Measurements from ENCODE around the gene PRX.

Gene PRX

DNA sequence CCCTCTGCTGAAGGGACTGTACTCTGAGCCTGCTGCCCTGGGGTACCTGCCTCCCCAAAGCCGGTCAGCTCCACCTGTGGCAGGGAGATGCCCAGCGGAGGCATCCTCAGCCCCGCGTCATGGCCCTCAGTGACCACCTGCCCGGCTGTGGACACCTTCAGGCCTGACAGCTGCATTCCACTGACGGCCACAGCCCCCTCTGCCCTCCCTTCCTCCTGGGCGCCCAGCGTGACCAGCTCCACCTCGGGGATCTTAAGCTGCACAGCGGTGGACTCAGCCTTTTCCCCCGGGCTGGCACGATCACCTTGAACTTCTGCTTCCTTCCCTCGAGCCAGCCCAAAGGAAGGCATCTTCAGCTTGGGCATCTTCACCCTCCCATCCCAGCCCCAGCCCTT, 18.4 kb downstream of the PRX start:
- TF ChIP-seq, protein P1, sequence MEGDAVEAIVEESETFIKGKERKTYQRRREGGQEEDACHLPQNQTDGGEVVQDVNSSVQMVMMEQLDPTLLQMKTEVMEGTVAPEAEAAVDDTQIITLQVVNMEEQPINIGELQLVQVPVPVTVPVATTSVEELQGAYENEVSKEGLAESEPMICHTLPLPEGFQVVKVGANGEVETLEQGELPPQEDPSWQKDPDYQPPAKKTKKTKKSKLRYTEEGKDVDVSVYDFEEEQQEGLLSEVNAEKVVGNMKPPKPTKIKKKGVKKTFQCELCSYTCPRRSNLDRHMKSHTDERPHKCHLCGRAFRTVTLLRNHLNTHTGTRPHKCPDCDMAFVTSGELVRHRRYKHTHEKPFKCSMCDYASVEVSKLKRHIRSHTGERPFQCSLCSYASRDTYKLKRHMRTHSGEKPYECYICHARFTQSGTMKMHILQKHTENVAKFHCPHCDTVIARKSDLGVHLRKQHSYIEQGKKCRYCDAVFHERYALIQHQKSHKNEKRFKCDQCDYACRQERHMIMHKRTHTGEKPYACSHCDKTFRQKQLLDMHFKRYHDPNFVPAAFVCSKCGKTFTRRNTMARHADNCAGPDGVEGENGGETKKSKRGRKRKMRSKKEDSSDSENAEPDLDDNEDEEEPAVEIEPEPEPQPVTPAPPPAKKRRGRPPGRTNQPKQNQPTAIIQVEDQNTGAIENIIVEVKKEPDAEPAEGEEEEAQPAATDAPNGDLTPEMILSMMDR (conservative IDR thresholded peaks at IDR 0.05; ENCODE audit: low read length): no peak
- TF ChIP-seq EZH2phosphoT487 (IDR thresholded peaks at IDR 0.05; ENCODE audit: borderline replicate concordance): no peak
- Histone ChIP-seq H3K79me2 (ENCODE audit: insufficient read depth, low read length) (no peaks in the 10 kb centered on the region), H3F3A (ENCODE audit: low read depth) (no peaks in the 10 kb centered on the region), H3K4me2 (ENCODE audit: low read depth, low read length, poor library complexity, severe bottlenecking) (no peak overlapping the region), H2AFZ (ENCODE audit: low read length) (no peak overlapping the region), H4K20me1 (ENCODE audit: insufficient read depth, low read length, poor library complexity, severe bottlenecking) (no peaks in the 10 kb centered on the region), H3K9me2 (replicated peaks; ENCODE audit: low read depth, low read length) (no peaks in the 10 kb centered on the region), H3K9ac (ENCODE audit: low read depth, low read length, poor library complexity, severe bottlenecking) (no peak overlapping the region), H3K36me3 (ENCODE audit: insufficient read depth, low read length) (no peaks in the 10 kb centered on the region), H3K4me3 (ENCODE audit: low read length, poor library complexity, severe bottlenecking) (no peak overlapping the region), H3K9me3 (ENCODE audit: insufficient read depth, low read depth, low read length) (no peaks in the 10 kb centered on the region), H3K4me1 (ENCODE audit: insufficient read depth, low read length, poor library complexity, severe bottlenecking) (no peaks in the 10 kb centered on the region), H3K27me3 (ENCODE audit: insufficient read depth, low read length, poor library complexity, severe bottlenecking) (no peaks in the 10 kb centered on the region)

DNA sequence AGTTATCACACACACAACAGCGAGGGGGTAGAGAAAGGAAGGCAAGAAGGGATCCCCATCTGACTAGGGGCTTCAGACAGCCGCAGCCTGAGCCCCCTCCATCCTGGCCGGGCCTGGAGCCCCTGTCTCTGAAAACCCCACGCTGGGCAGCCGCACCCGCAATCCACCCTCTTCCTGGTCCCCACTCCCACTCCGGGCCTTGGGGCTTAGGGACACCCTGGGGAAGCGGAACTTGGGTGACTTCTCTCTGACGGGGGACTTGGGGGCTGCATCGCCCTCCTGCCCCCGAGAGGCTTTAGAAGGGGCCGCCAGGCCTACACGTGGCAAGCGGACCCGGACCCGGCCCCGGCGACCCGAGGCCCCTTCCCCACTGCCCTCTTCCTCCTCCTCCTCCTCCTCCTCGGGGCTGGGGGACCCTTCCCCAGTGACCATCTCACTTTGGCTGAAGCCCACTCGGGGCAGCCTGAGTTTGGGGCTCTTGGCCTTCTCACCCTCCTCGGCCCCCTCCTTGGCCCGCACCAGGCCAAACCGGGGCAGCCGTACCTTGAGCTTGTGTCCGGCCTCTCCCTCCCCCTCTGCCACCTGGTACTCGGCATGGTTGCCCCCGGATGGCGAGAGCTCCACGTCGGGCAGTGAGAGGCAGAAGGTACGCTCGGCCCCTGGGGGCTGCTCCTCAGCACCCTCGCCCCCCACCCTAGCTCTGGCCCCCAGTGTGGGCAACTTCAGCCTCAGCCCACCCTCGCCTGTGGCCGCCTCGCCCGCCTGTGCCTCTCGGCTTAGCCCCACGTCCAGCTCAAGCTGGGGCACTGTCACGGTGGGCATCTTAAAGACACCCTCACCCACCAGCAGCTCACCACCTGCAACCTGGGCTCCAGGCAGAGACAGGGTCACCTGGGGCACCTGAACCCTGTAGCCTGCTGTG, 19.0 kb downstream of the PRX start:
- Histone ChIP-seq H3K27me3 (ENCODE audit: insufficient read depth, low read length, poor library complexity, severe bottlenecking) (no peaks in the 10 kb centered on the region), H3K9ac (ENCODE audit: low read depth, low read length, poor library complexity, severe bottlenecking) (no peak overlapping the region), H3K4me1 (ENCODE audit: insufficient read depth, low read length, poor library complexity, severe bottlenecking) (no peaks in the 10 kb centered on the region), H3K79me2 (ENCODE audit: insufficient read depth, low read length) (no peaks in the 10 kb centered on the region), H3K36me3 (ENCODE audit: insufficient read depth, low read length) (no peaks in the 10 kb centered on the region), H3F3A (ENCODE audit: low read depth) (no peaks in the 10 kb centered on the region), H2AFZ (ENCODE audit: low read length) (no peak overlapping the region), H3K9me3 (ENCODE audit: insufficient read depth, low read depth, low read length) (no peaks in the 10 kb centered on the region), H3K4me3 (ENCODE audit: low read length, poor library complexity, severe bottlenecking) (no peak overlapping the region), H4K20me1 (ENCODE audit: insufficient read depth, low read length, poor library complexity, severe bottlenecking) (no peaks in the 10 kb centered on the region), H3K9me2 (replicated peaks; ENCODE audit: low read depth, low read length) (no peaks in the 10 kb centered on the region), H3K4me2 (ENCODE audit: low read depth, low read length, poor library complexity, severe bottlenecking) (no peak overlapping the region)
- TF ChIP-seq, protein P1 (conservative IDR thresholded peaks at IDR 0.05; ENCODE audit: low read length): no peak
- TF ChIP-seq EZH2phosphoT487 (IDR thresholded peaks at IDR 0.05; ENCODE audit: borderline replicate concordance): no peak

DNA sequence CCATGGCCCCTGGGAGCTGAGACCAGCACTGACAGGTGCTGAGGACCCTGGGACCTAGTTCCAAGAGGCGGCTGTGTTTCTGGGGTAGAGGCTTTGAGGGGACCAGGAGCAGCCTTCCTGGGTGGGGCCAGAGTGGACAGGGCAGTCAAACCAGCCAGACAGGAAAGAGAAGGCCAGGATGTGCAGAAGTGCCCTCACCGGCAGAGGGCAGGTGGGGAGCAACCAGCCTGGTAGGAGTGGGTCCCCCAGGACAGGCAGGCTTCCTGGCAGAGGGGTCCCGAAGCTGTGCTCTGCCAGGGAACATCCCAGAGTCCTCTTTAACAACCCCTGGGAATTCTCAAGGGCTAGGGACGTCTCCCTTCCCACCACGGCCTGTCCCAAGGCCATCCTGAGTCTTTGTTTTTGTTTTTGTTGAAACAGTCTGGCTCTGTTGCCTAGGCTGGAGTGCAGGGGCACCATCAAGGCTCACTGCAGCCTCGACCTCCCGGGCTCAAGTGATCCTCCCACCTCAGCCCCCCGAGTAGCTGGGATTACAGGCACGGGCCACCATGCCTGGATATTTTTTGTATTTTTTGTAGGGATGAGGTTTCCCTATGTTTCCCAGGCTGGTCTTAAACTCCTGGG, 20.2 kb downstream of the PRX start:
- Histone ChIP-seq H3K9me2 (replicated peaks; ENCODE audit: low read depth, low read length) (no peaks in the 10 kb centered on the region), H3K4me1 (ENCODE audit: insufficient read depth, low read length, poor library complexity, severe bottlenecking) (no peaks in the 10 kb centered on the region), H3K9ac (ENCODE audit: low read depth, low read length, poor library complexity, severe bottlenecking) (no peak overlapping the region), H3K4me2 (ENCODE audit: low read depth, low read length, poor library complexity, severe bottlenecking) (no peak overlapping the region), H3K27me3 (ENCODE audit: insufficient read depth, low read length, poor library complexity, severe bottlenecking) (no peaks in the 10 kb centered on the region), H3K79me2 (ENCODE audit: insufficient read depth, low read length) (no peaks in the 10 kb centered on the region), H3F3A (ENCODE audit: low read depth) (no peaks in the 10 kb centered on the region), H3K36me3 (ENCODE audit: insufficient read depth, low read length) (no peaks in the 10 kb centered on the region), H4K20me1 (ENCODE audit: insufficient read depth, low read length, poor library complexity, severe bottlenecking) (no peaks in the 10 kb centered on the region), H2AFZ (ENCODE audit: low read length) (no peak overlapping the region), H3K9me3 (ENCODE audit: insufficient read depth, low read depth, low read length) (no peaks in the 10 kb centered on the region), H3K4me3 (ENCODE audit: low read length, poor library complexity, severe bottlenecking) (no peak overlapping the region)
- TF ChIP-seq, protein P1 (conservative IDR thresholded peaks at IDR 0.05; ENCODE audit: low read length): peak; percentile 40
- TF ChIP-seq EZH2phosphoT487 (IDR thresholded peaks at IDR 0.05; ENCODE audit: borderline replicate concordance): no peak

Measured in Loucy (cell line).